Activated CD4-positive, alpha-beta T cell treated with anti-CD3 and anti-CD28 coated beads, Interleukin-2, amount 10 ng/mL, durations not matched to agents 24 days and 14 days (primary cell): ENCODE measurements around the gene GRB10. TPM values are rescaled to one million over a fixed set of nuclear protein-coding genes. Genes with fewer than 3 reads are reported as not detected.

Source experiments
- DNase-seq: peaks from one replicate; pipeline ENCODE4 v3.0.0; 2022
- H3K27ac Mint-ChIP-seq: one replicate; pipeline ENCODE4 v1.8.0; 2022; ENCODE audit warnings: mild to moderate bottlenecking, mixed read lengths
- H3K27me3 Mint-ChIP-seq: one replicate; pipeline ENCODE4 v1.8.0; 2022; ENCODE audit warnings: mixed read lengths
- H3K36me3 Mint-ChIP-seq: one replicate; pipeline ENCODE4 v1.8.0; 2022; ENCODE audit warnings: low read depth, mild to moderate bottlenecking, mixed read lengths
- H3K4me1 Mint-ChIP-seq: one replicate; pipeline ENCODE4 v1.8.0; 2021; ENCODE audit warnings: mixed read lengths
- H3K4me3 Mint-ChIP-seq: one replicate; pipeline ENCODE4 v1.8.0; 2022; ENCODE audit warnings: mild to moderate bottlenecking, moderate library complexity, mixed read lengths
- H3K9me3 Mint-ChIP-seq: one replicate; pipeline ENCODE4 v1.8.0; 2021; ENCODE audit warnings: mixed read lengths
- intact Hi-C: fragments of 100-400 bp; cut with micrococcal nuclease; formaldehyde crosslinking; loops from one replicate; pipeline ENCODE4 v1.15.1; 2023
- total RNA-seq: library from RNA; stranded (reverse); gene quantifications from 2 replicates; pipeline ENCODE4 v1.2.3, GENCODE V29; 2022

The GRB10 gene
- total RNA-seq, 1 donor from 2014 or later = 3.6 TPM

GRCh38 chr7:50707236-50708006 lies 75.3 kb downstream of the GRB10 start:
- Mint-ChIP-seq H3K36me3 (no peaks in the 10 kb centered on the region), H3K4me3 (no peak overlapping the region), H3K27ac (no peak overlapping the region), H3K27me3 (no peaks in the 10 kb centered on the region), H3K9me3 (no peaks in the 10 kb centered on the region), H3K4me1 (no peaks in the 10 kb centered on the region)
- intact Hi-C loops = no loop called here
- DNase-seq = no peak

- no peak overlapping the region for H3K27ac Mint-ChIP-seq
- no peak overlapping the region for H3K4me3 Mint-ChIP-seq
- H3K9me3 Mint-ChIP-seq = no peaks in the 10 kb centered on the region
- H3K4me1 Mint-ChIP-seq = no peaks in the 10 kb centered on the region
- H3K36me3 Mint-ChIP-seq = no peaks in the 10 kb centered on the region
- DNase-seq = no peak
- intact Hi-C loops = no loop called here
- no peaks in the 10 kb centered on the region for H3K27me3 Mint-ChIP-seq
Observed at GRCh38 chr7:50706469-50706937, 76.2 kb downstream of the GRB10 start.

GRCh38 chr7:50704844-50705243 lies 77.9 kb downstream of the GRB10 start:
- H3K27ac Mint-ChIP-seq = no peak overlapping the region
- no peaks in the 10 kb centered on the region for H3K9me3 Mint-ChIP-seq
- intact Hi-C loops = no loop called here
- no peaks in the 10 kb centered on the region for H3K36me3 Mint-ChIP-seq
- no peak for DNase-seq
- H3K4me3 Mint-ChIP-seq = no peak overlapping the region
- no peaks in the 10 kb centered on the region for H3K27me3 Mint-ChIP-seq
- H3K4me1 Mint-ChIP-seq = no peaks in the 10 kb centered on the region

- no peak for DNase-seq
- H3K27ac Mint-ChIP-seq = no peak overlapping the region
- H3K9me3 Mint-ChIP-seq = no peaks in the 10 kb centered on the region
- intact Hi-C loops = no loop called here
- H3K4me1 Mint-ChIP-seq = no peaks in the 10 kb centered on the region
- H3K36me3 Mint-ChIP-seq = no peaks in the 10 kb centered on the region
- no peak overlapping the region for H3K4me3 Mint-ChIP-seq
- H3K27me3 Mint-ChIP-seq = no peaks in the 10 kb centered on the region
Observed at GRCh38 chr7:50703654-50704053, 79.0 kb downstream of the GRB10 start.

- intact Hi-C loops = loop anchor here (5.0 kb wide), 1 partner anchor 443 kb away; no protein-coding TSS in a partner anchor
- Mint-ChIP-seq H3K27me3 (peaks cover 2% of the 10 kb centered on the region), H3K36me3 (no peaks in the 10 kb centered on the region), H3K4me1 (peaks cover 2% of the 10 kb centered on the region), H3K9me3 (no peaks in the 10 kb centered on the region), H3K4me3 (no peak overlapping the region), H3K27ac (no peak overlapping the region)
- no peak for DNase-seq
Observed at GRCh38 chr7:50699143-50699542, 83.6 kb downstream of the GRB10 start.

GRCh38 chr7:50697748-50698147 lies 84.9 kb downstream of the GRB10 start:
- no peak overlapping the region for H3K27ac Mint-ChIP-seq
- no peaks in the 10 kb centered on the region for H3K36me3 Mint-ChIP-seq
- H3K4me1 Mint-ChIP-seq = peaks cover 2% of the 10 kb centered on the region
- no peak for DNase-seq
- no peak overlapping the region for H3K4me3 Mint-ChIP-seq
- peaks cover 5% of the 10 kb centered on the region for H3K27me3 Mint-ChIP-seq
- no peaks in the 10 kb centered on the region for H3K9me3 Mint-ChIP-seq
- intact Hi-C loops = loop anchor here (5.0 kb wide), 1 partner anchor 445 kb away; no protein-coding TSS in a partner anchor

GRCh38 chr7:50696810-50697582 lies 85.7 kb downstream of the GRB10 start:
- Mint-ChIP-seq H3K27ac (no peak overlapping the region), H3K4me1 (peaks cover 2% of the 10 kb centered on the region), H3K36me3 (no peaks in the 10 kb centered on the region), H3K9me3 (no peaks in the 10 kb centered on the region), H3K27me3 (peaks cover 5% of the 10 kb centered on the region), H3K4me3 (no peak overlapping the region)
- intact Hi-C loops = loop anchor here (5.0 kb wide), 1 partner anchor 445 kb away; no protein-coding TSS in a partner anchor
- peak; percentile 65 for DNase-seq

GRCh38 chr7:50695026-50695425 lies 87.7 kb downstream of the GRB10 start:
- DNase-seq = no peak
- Mint-ChIP-seq H3K9me3 (no peaks in the 10 kb centered on the region), H3K4me3 (no peak overlapping the region), H3K36me3 (no peaks in the 10 kb centered on the region), H3K4me1 (peaks cover 2% of the 10 kb centered on the region), H3K27me3 (peaks cover 5% of the 10 kb centered on the region), H3K27ac (no peak overlapping the region)
- intact Hi-C loops = loop anchor here (5.0 kb wide), 1 partner anchor 447 kb away; no protein-coding TSS in a partner anchor

- H3K27ac Mint-ChIP-seq = no peak overlapping the region
- no peaks in the 10 kb centered on the region for H3K36me3 Mint-ChIP-seq
- intact Hi-C loops = no loop called here
- H3K4me1 Mint-ChIP-seq = peaks cover 2% of the 10 kb centered on the region
- H3K27me3 Mint-ChIP-seq = peaks cover 5% of the 10 kb centered on the region
- H3K9me3 Mint-ChIP-seq = no peaks in the 10 kb centered on the region
- no peak for DNase-seq
- H3K4me3 Mint-ChIP-seq = no peak overlapping the region
Observed at GRCh38 chr7:50693455-50694130, 89.1 kb downstream of the GRB10 start.

- Mint-ChIP-seq H3K36me3 (no peaks in the 10 kb centered on the region), H3K4me3 (no peak overlapping the region), H3K9me3 (no peaks in the 10 kb centered on the region), H3K4me1 (no peaks in the 10 kb centered on the region), H3K27me3 (peaks cover 5% of the 10 kb centered on the region), H3K27ac (no peak overlapping the region)
- DNase-seq = no peak
- intact Hi-C loops = no loop called here
Observed at GRCh38 chr7:50690541-50691011, 92.1 kb downstream of the GRB10 start.

- H3K4me1 Mint-ChIP-seq = no peaks in the 10 kb centered on the region
- H3K27me3 Mint-ChIP-seq = peaks cover 4% of the 10 kb centered on the region
- H3K9me3 Mint-ChIP-seq = no peaks in the 10 kb centered on the region
- intact Hi-C loops = no loop called here
- H3K36me3 Mint-ChIP-seq = no peaks in the 10 kb centered on the region
- no peak overlapping the region for H3K27ac Mint-ChIP-seq
- DNase-seq = no peak
- no peak overlapping the region for H3K4me3 Mint-ChIP-seq
Observed at GRCh38 chr7:50688226-50688590, 94.5 kb downstream of the GRB10 start.

GRCh38 chr7:50687575-50688225 lies 95.0 kb downstream of the GRB10 start:
- peaks cover 4% of the 10 kb centered on the region for H3K27me3 Mint-ChIP-seq
- H3K36me3 Mint-ChIP-seq = no peaks in the 10 kb centered on the region
- no peaks in the 10 kb centered on the region for H3K4me1 Mint-ChIP-seq
- no peaks in the 10 kb centered on the region for H3K9me3 Mint-ChIP-seq
- no peak overlapping the region for H3K27ac Mint-ChIP-seq
- no peak overlapping the region for H3K4me3 Mint-ChIP-seq
- no peak for DNase-seq
- intact Hi-C loops = no loop called here

GRCh38 chr7:50687096-50687495 lies 95.6 kb downstream of the GRB10 start:
- H3K36me3 Mint-ChIP-seq = no peaks in the 10 kb centered on the region

More at GRCh38 chr7:50687096-50687495, 95.6 kb downstream of the GRB10 start:
- no peak for DNase-seq
- Mint-ChIP-seq H3K27ac (no peak overlapping the region), H3K9me3 (no peaks in the 10 kb centered on the region), H3K27me3 (peaks cover 4% of the 10 kb centered on the region), H3K4me3 (no peak overlapping the region), H3K4me1 (no peaks in the 10 kb centered on the region)
- intact Hi-C loops = no loop called here
